GM12878 (cell line): Measurements from ENCODE around the gene CPD. TPM values are rescaled to one million over a fixed set of nuclear protein-coding genes. Genes with fewer than 3 reads are reported as not detected.

Experiments
- ATAC-seq: fragments of 200-7000 bp; cut with Tn5 transposase; 3 replicates; pipeline ENCODE4 v1.9.1; 2020; ENCODE audit warnings: mild to moderate bottlenecking, moderate library complexity
- BruUV-seq: library from RNA; stranded (reverse); fragments of 400-500 nt; replicated peaks from 2 replicates; lab custom pipeline; 2021; lab: Mats Ljungman, UMichigan
- CTCF ChIA-PET: fragments of 300-600 bp; sonication (Branson Sonifier 250); formaldehyde crosslinking; extraction: SDS; loops from one replicate; lab custom pipeline; 2021; ENCODE audit warnings: inconsistent platforms; lab: Yijun Ruan, JAX
- POLR2A ChIA-PET: fragments of 350-600 bp; formaldehyde crosslinking; extraction: SDS; loops from one replicate; lab custom pipeline; 2021; ENCODE audit warnings: inconsistent platforms; lab: Charles Lee
- RAD21 ChIA-PET: fragments of 300-600 bp; sonication (Branson Sonifier 250); formaldehyde crosslinking; loops from one replicate; lab custom pipeline; 2023; ENCODE audit warnings: antibody characterized with exemption; ENCODE audit not compliant: unreplicated experiment; lab: Charles Lee
- SMC1A ChIA-PET: fragments of 300-600 bp; sonication (Branson Sonifier 250); formaldehyde crosslinking; loops from one replicate; lab custom pipeline; 2023; ENCODE audit not compliant: unreplicated experiment, uncharacterized antibody; lab: Charles Lee
- DNase-seq: peaks from one replicate; pipeline ENCODE4 v3.0.0-alpha.2; 2011; ENCODE audit warnings: low read depth, low spot score
- FAIRE-seq: peaks from 3 replicates; lab custom pipeline; 2011; peaks lifted over from hg19 to GRCh38; lab: Jason Lieb, UNC
- H2AFZ ChIP-seq: 2 replicates; pipeline ENCODE4 v1.6.0; 2011; ENCODE audit warnings: low read depth, low read length, control low read depth; ENCODE audit not compliant: control insufficient read depth
- H3K27ac ChIP-seq: 2 replicates; pipeline ENCODE4 v1.5.1; 2011; ENCODE audit warnings: control low read depth; ENCODE audit not compliant: control insufficient read depth, insufficient read depth
- H3K27me3 ChIP-seq, 2 experiments: replicated peaks in 1 of 2; 2 replicates each; pipeline versions ENCODE4 v1.6.0 to v1.6.1; 2011; ENCODE audit warnings: low read length in 1 of 2; ENCODE audit not compliant: control insufficient read depth in 2 of 2, insufficient read depth in 2 of 2
- H3K36me3 ChIP-seq, 2 experiments: 2 replicates each; pipeline ENCODE4 v1.5.1; 2011; ENCODE audit warnings: low read length in 1 of 2; ENCODE audit not compliant: control insufficient read depth in 2 of 2, insufficient read depth in 2 of 2
- H3K4me1 ChIP-seq: 2 replicates; pipeline ENCODE4 v1.6.1; 2011; ENCODE audit warnings: mild to moderate bottlenecking, low read length, moderate library complexity, mixed read lengths; ENCODE audit not compliant: control insufficient read depth, insufficient read depth
- H3K4me2 ChIP-seq: 2 replicates; pipeline ENCODE4 v1.6.0; 2011; ENCODE audit warnings: control low read depth; ENCODE audit not compliant: control insufficient read depth, insufficient read depth
- H3K4me3 ChIP-seq: fragments of 200-600 bp; sonication (generic); 2 replicates; pipeline ENCODE4 v1.5.1; 2016
- H3K79me2 ChIP-seq: 2 replicates; pipeline ENCODE4 v1.6.0; 2011; ENCODE audit warnings: low read length; ENCODE audit not compliant: control insufficient read depth, insufficient read depth
- H3K9ac ChIP-seq: 2 replicates; pipeline ENCODE4 v1.8.0; 2011; ENCODE audit warnings: low read length, control low read depth, mixed read lengths; ENCODE audit not compliant: control insufficient read depth, insufficient read depth
- H3K9me3 ChIP-seq: replicated peaks from 3 replicates; pipeline ENCODE4 v1.5.1; 2011; ENCODE audit warnings: mild to moderate bottlenecking, low read length; ENCODE audit not compliant: control insufficient read depth, insufficient read depth
- H4K20me1 ChIP-seq: 2 replicates; pipeline ENCODE4 v1.6.0; 2011; ENCODE audit not compliant: control insufficient read depth, insufficient read depth
- ATF2 ChIP-seq: IDR thresholded peaks from 2 replicates; pipeline ENCODE4 v1.6.1; 2012; ENCODE audit warnings: low read length, inconsistent platforms
- BHLHE40 ChIP-seq, 2 experiments: fragments of 450-650 bp in 1 of 2; IDR thresholded peaks; 2 replicates each; pipeline ENCODE4 v1.6.1; 2011 to 2017; ENCODE audit warnings: low read depth in 2 of 2, borderline replicate concordance in 1 of 2, improper control_type of control experiment in 1 of 2, low read length in 1 of 2, mild to moderate bottlenecking in 1 of 2
- CEBPB ChIP-seq, 2 experiments: fragments of 150-350 bp in 1 of 2; IDR thresholded peaks; 2 replicates each; pipeline ENCODE4 v1.6.1; 2012 to 2014; ENCODE audit warnings: low read depth in 2 of 2, low read length in 2 of 2, borderline replicate concordance in 1 of 2, inconsistent platforms in 1 of 2
- CHD4 ChIP-seq: fragments of 200-600 bp; sonication (generic); IDR thresholded peaks from 2 replicates; pipeline ENCODE4 v1.6.1; 2016; ENCODE audit warnings: mild to moderate bottlenecking
- CREB1 ChIP-seq: IDR thresholded peaks from 2 replicates; pipeline ENCODE4 v1.6.1; 2012; ENCODE audit warnings: low read depth, mild to moderate bottlenecking, inconsistent platforms
- HDAC2 ChIP-seq: fragments of 200-600 bp; sonication (generic); IDR thresholded peaks from 2 replicates; pipeline ENCODE4 v1.6.1; 2017
- IRF4 ChIP-seq: IDR thresholded peaks from 2 replicates; pipeline ENCODE4 v1.6.1; 2011; ENCODE audit warnings: low read depth, low read length
- KAT2A ChIP-seq: conservative IDR thresholded peaks from 2 replicates; pipeline ENCODE4 v1.6.1; 2011; ENCODE audit warnings: low read depth, low read length; ENCODE audit not compliant: control insufficient read depth
- LARP7 ChIP-seq: fragments of 450-650 bp; IDR thresholded peaks from 2 replicates; pipeline ENCODE4 v1.6.1; 2017; ENCODE audit warnings: mild to moderate bottlenecking
- PKNOX1 ChIP-seq: fragments of 450-650 bp; IDR thresholded peaks from 2 replicates; pipeline ENCODE4 v1.6.1; 2016; ENCODE audit warnings: mild to moderate bottlenecking
- PML ChIP-seq: IDR thresholded peaks from 2 replicates; pipeline ENCODE4 v1.6.1; 2012; ENCODE audit warnings: low read length, inconsistent platforms
- RB1 ChIP-seq: fragments of 450-650 bp; formaldehyde crosslinking; IDR thresholded peaks from 2 replicates; pipeline ENCODE4 v1.6.1; 2017; ENCODE audit warnings: mild to moderate bottlenecking, borderline replicate concordance
- RBBP5 ChIP-seq: fragments of 200-600 bp; sonication (generic); conservative IDR thresholded peaks from 2 replicates; pipeline ENCODE4 v1.6.1; 2016
- RELA ChIP-seq: fragments of 450-650 bp; IDR thresholded peaks from 2 replicates; pipeline ENCODE4 v1.8.0; 2014; ENCODE audit warnings: borderline replicate concordance; ENCODE audit not compliant: partially characterized antibody
- SMARCA5 ChIP-seq: fragments of 450-650 bp; IDR thresholded peaks from 2 replicates; pipeline ENCODE4 v1.6.1; 2017; ENCODE audit warnings: mild to moderate bottlenecking
- SP1 ChIP-seq: IDR thresholded peaks from one replicate; pipeline ENCODE4 v1.6.1; 2011; ENCODE audit warnings: low read depth, low read length
- SUZ12 ChIP-seq: fragments of 200-600 bp; sonication (generic); IDR thresholded peaks from one replicate; pipeline ENCODE4 v1.6.1; 2018; ENCODE audit warnings: antibody characterized with exemption, mild to moderate bottlenecking; ENCODE audit not compliant: unreplicated experiment
- USF2 ChIP-seq: IDR thresholded peaks from 2 replicates; pipeline ENCODE4 v1.6.1; 2011; ENCODE audit warnings: low read depth, low read length, improper control_type of control experiment, borderline replicate concordance
- ZBTB4 ChIP-seq: fragments of 450-650 bp; formaldehyde crosslinking; IDR thresholded peaks from 2 replicates; pipeline ENCODE4 v1.4.0; 2022; ENCODE audit warnings: mild to moderate bottlenecking, moderate library complexity
- ZSCAN29 ChIP-seq: fragments of 450-650 bp; IDR thresholded peaks from 2 replicates; pipeline ENCODE4 v1.6.1; 2017; ENCODE audit warnings: mild to moderate bottlenecking, moderate library complexity
- WGBS: methylation state at CpG from one replicate; pipeline ENCODE4 v1.1.6; 2016; ENCODE audit warnings: low lambda C conversion rate; ENCODE audit not compliant: insufficient replicate concordance, insufficient coverage; ENCODE audit errors: missing lambda C conversion rate; 5-methylcytosine and 5-hydroxymethylcytosine counted together
- in situ Hi-C: fragments of 300-500 bp; cut with MboI; formaldehyde crosslinking; loops from 9 replicates; pipeline ENCODE4 v1.14.3; 2018; ENCODE audit warnings: mixed read lengths
- intact Hi-C: fragments of 100-400 bp; cut with micrococcal nuclease; formaldehyde crosslinking; loops from one replicate; pipeline ENCODE4 v1.14.2; 2022; ENCODE audit not compliant: unreplicated experiment
- polyA plus RNA-seq, 11 experiments: library from polyadenylated mRNA; depleted of rRNA in 4 of 11; unstranded in 6 of 11; stranded (reverse) in 5 of 11; fragments of >200 nt; fragmentation: Nextera tagmentation in 4 of 11; fragmentation: Illumina TruSeq in 1 of 11; extraction: Ambion mirVana in 4 of 11; extraction: Trizol in 1 of 11; gene quantifications; 1 replicate in 1 of 11; 2 replicates in 10 of 11; pipeline versions ENCODE4 v1.2.1 to v1.2.3, GENCODE V29; 2011 to 2016; ENCODE audit warnings: inconsistent platforms in 2 of 11, missing spikeins in 2 of 11, low read depth in 1 of 11
- total RNA-seq, 4 experiments: library from RNA; depleted of rRNA in 3 of 4; stranded (reverse); fragments of >200 nt in 3 of 4; fragmentation: Illumina TruSeq in 1 of 4; extraction: Trizol in 1 of 4; gene quantifications; 2 replicates each; pipeline versions ENCODE4 v1.2.1 to v1.2.3, GENCODE V29; 2013 to 2021

The CPD gene
- total and polyA plus RNA-seq, 10 of the 15 experiments (the other 5 are each of a cell fraction or from before 2014, with no cell fraction given), result 3.5 to 24.2 (median 15.7) TPM

DNA sequence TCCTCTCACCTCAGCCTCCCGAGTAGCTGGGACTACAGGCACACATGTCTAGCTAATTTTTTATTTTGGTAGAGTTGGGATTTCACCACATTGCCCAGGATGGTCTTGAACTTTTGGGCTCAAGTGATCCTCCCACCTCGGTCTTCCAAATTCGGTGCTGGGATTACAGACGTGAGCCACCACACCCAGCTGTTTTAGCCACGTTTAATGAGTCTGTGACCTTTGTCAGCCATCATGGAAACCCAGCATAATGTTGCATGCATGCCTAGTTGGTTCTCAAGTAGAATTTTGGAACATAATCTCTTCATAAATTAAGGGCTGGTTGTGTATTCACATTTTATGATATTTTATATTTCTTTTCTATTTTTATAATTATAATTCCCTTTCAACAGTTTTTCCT, 140.4 kb downstream of the CPD start:
- CTCF ChIA-PET, result interaction anchor here (1.1 to 2.6 kb wide), 3 partner anchors 8 to 19 kb away, joined by 3 to 6 read pairs (median 3); no protein-coding TSS in a partner anchor
- Histone ChIP-seq H3K79me2 (no peaks in the 10 kb centered on the region), H3K4me2 (no peak overlapping the region), H3K9ac (no peak overlapping the region), H3K27me3 (no peaks in the 10 kb centered on the region), H4K20me1 (no peaks in the 10 kb centered on the region), H3K36me3 (peaks cover 5 to 11% of the 10 kb centered on the region in 2 experiments; a peak in 3 of 4 replicates), H3K27ac (no peak overlapping the region), H3K4me3 (no peak overlapping the region), H3K4me1 (no peaks in the 10 kb centered on the region), H3K9me3 (no peaks in the 10 kb centered on the region), H2AFZ (no peak overlapping the region)
- DNase-seq (no peak), ATAC-seq (no peak), FAIRE-seq (no peak)
- RAD21 ChIA-PET, result no interaction called here
- POLR2A ChIA-PET, result no interaction called here
- SMC1A ChIA-PET, result interaction anchor here (0.9 to 2.2 kb wide), 2 partner anchors 10 to 42 kb away, joined by 3 to 7 read pairs; no protein-coding TSS in a partner anchor
- 97% methylated on average over 5 of the region's 5 CpGs for WGBS
- TF ChIP-seq SMARCA5 (no peak), IRF4 (no peak), ATF2 (no peak), KAT2A (no peak), ZBTB4 (CRISPR knock-in tag) (no peak), USF2 (no peak), RELA (no peak), CREB1 (no peak), CHD4 (no peak), RB1 (no peak), PML (no peak), ZSCAN29 (no peak), CEBPB (IDR thresholded peaks at IDR 0.05; ENCODE audit: borderline replicate concordance in 1 of 2, low read depth in 2 of 2, low read length in 2 of 2) (no peak), BHLHE40 (IDR thresholded peaks at IDR 0.05; ENCODE audit: borderline replicate concordance in 1 of 2, low read depth in 2 of 2, low read length in 1 of 2) (no peak), PKNOX1 (no peak), LARP7 (no peak), SP1 (no peak), RBBP5 (no peak), SUZ12 (no peak), HDAC2 (no peak)
- intact Hi-C loops, result no loop called here
- no TSS peak for BruUV-seq
- in situ Hi-C loops, result no loop called here
